ENCODE data around the gene IL10RA.
"Not testable (repeated sequence)": the region's sequence is repeated elsewhere in the genome, so short reads cannot be mapped to it uniquely, and the experiment has no call there.

Gene IL10RA

GRCh38 chr11:117973503-117973860, 12.7 kb upstream of the IL10RA start:
- H3K4me3 ChIP-seq (ENCODE audit: low read depth, low read length), result no peak overlapping the region
- no peak for DNase-seq (ENCODE audit: low read depth)
- no peak for TF ChIP-seq CTCF (IDR thresholded peaks at IDR 0.05; ENCODE audit: control insufficient read depth, extremely low read depth, insufficient read depth)

DNA sequence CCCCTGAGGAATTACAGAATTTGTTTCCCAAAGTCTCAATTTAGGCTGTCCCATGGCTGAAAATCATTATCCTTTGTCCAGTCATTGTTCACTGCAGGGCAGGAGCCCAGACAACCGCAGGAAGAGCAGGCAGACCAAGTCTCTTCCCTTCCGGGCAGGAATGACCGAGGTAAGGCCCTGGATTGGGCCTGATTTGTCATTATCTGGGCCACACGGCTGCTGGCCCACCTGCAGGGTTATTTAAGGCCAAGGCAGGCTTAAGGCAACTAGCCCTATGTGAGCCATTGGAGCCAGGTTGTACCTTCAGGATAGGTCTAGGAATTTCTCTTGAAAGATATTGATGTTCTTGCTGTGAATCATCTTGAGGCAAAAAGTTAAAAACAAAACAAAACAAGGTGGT, 9.7 kb upstream of the IL10RA start:
- no peak for TF ChIP-seq CTCF (IDR thresholded peaks at IDR 0.05; ENCODE audit: control insufficient read depth, extremely low read depth, insufficient read depth)
- H3K4me3 ChIP-seq (ENCODE audit: low read depth, low read length), result no peak overlapping the region
- DNase-seq (ENCODE audit: low read depth), result no peak

GRCh38 chr11:117977029-117977428, 9.2 kb upstream of the IL10RA start:
- no peak for TF ChIP-seq CTCF (IDR thresholded peaks at IDR 0.05; ENCODE audit: control insufficient read depth, extremely low read depth, insufficient read depth)
- no peak overlapping the region for H3K4me3 ChIP-seq (ENCODE audit: low read depth, low read length)
- DNase-seq (ENCODE audit: low read depth), result no peak

GRCh38 chr11:117977612-117978264, 8.5 kb upstream of the IL10RA start:
- not testable (repeated sequence) for DNase-seq (ENCODE audit: low read depth); H3K4me3 ChIP-seq (ENCODE audit: low read depth, low read length)

- H3K4me3 ChIP-seq (ENCODE audit: low read depth, low read length); DNase-seq (ENCODE audit: low read depth): not testable (repeated sequence)
Observed at GRCh38 chr11:117978291-117978910, 7.8 kb upstream of the IL10RA start.

- no peak for TF ChIP-seq CTCF (IDR thresholded peaks at IDR 0.05; ENCODE audit: control insufficient read depth, extremely low read depth, insufficient read depth)
- DNase-seq (ENCODE audit: low read depth), result no peak
- H3K4me3 ChIP-seq (ENCODE audit: low read depth, low read length), result no peak overlapping the region
Observed at GRCh38 chr11:117978991-117979390, 7.2 kb upstream of the IL10RA start.

DNA sequence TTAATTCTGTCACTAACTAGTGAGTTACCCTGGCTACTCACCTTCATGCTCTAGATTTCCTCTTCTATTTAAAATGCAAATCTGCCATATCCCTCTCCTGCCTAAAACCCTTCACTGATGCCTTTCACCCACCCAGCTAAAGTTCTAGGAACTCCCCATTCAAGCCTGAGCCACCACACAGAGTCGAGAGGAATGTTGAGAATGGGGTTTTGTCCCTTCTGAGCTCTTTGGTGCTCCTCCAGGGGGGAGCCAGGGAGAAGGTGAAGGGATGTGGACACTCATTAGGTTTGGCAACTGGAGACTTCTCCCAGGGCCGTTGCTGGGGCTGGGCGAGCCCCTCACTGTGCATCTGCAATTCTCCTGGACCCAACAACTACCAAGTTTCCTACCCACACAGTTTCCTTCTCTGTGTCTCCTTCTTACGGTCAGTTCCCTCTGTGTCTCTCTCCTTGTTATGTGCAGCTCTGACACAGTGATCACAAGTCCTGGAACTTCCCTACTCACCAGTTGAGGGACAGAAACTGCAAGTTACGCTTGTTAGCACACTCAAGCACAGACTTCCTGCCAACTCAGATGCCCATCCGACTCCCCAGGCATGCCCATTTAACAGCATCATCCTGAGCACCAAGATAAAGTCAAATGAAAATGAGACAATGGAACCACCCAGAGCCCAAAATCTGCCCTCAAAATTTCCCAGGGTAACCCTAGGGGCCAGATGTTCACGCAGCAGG, 6.5 kb upstream of the IL10RA start:
- no peak for DNase-seq (ENCODE audit: low read depth)
- no peak for TF ChIP-seq CTCF (IDR thresholded peaks at IDR 0.05; ENCODE audit: control insufficient read depth, extremely low read depth, insufficient read depth)
- no peak overlapping the region for H3K4me3 ChIP-seq (ENCODE audit: low read depth, low read length)

GRCh38 chr11:117980280-117980679, 5.9 kb upstream of the IL10RA start:
- peak; percentile 19 for DNase-seq (ENCODE audit: low read depth)
- H3K4me3 ChIP-seq (ENCODE audit: low read depth, low read length), result no peak overlapping the region
- TF ChIP-seq CTCF (IDR thresholded peaks at IDR 0.05; ENCODE audit: control insufficient read depth, extremely low read depth, insufficient read depth), result no peak
